ENCODE data around the gene ZNF217.

DNA sequence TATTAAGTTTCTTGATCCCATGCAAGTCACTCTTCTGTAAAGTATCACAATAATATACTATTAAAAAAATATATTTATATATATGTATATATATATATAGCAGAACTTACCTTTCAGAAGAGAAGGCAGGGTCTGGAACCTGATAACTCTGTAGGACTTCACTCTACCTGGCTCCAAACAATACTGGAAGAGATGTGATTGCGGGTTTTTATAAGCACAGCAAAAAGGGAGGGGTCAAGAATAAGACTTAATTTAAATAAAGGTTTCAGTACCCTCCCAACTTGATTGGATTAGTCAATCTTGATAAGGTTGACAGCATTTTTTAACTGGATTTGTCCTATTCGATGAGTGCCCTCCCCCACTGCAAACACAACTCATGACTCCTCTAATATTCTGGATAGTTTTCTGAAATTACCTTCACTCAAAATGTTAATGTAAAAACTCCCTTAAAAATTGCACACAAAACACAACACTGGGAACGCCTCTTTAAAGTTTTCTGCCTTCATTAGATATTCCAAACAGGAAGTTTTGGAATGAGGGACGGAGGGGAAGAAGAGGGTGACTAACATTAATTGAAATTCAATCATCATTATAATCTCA lies 4.0 kb upstream of the ZNF217 start:
- TF ChIP-seq, protein P1, sequence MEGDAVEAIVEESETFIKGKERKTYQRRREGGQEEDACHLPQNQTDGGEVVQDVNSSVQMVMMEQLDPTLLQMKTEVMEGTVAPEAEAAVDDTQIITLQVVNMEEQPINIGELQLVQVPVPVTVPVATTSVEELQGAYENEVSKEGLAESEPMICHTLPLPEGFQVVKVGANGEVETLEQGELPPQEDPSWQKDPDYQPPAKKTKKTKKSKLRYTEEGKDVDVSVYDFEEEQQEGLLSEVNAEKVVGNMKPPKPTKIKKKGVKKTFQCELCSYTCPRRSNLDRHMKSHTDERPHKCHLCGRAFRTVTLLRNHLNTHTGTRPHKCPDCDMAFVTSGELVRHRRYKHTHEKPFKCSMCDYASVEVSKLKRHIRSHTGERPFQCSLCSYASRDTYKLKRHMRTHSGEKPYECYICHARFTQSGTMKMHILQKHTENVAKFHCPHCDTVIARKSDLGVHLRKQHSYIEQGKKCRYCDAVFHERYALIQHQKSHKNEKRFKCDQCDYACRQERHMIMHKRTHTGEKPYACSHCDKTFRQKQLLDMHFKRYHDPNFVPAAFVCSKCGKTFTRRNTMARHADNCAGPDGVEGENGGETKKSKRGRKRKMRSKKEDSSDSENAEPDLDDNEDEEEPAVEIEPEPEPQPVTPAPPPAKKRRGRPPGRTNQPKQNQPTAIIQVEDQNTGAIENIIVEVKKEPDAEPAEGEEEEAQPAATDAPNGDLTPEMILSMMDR (IDR thresholded peaks at IDR 0.05; ENCODE audit: insufficient read depth, low read length, poor library complexity, severe bottlenecking) = no peak
- no peak for TF ChIP-seq EZH2phosphoT487 (conservative IDR thresholded peaks at IDR 0.05; ENCODE audit: low read length)
